ENCODE results near the gene SUSD2. TPM values are rescaled to one million over a fixed set of nuclear protein-coding genes. Genes with fewer than 3 reads are reported as not detected.

SUSD2 gene
- polyA plus RNA-seq, 1 donor (not counting 4 experiments of a cell fraction or from before 2014, with no cell fraction given): 0.01 TPM

DNA sequence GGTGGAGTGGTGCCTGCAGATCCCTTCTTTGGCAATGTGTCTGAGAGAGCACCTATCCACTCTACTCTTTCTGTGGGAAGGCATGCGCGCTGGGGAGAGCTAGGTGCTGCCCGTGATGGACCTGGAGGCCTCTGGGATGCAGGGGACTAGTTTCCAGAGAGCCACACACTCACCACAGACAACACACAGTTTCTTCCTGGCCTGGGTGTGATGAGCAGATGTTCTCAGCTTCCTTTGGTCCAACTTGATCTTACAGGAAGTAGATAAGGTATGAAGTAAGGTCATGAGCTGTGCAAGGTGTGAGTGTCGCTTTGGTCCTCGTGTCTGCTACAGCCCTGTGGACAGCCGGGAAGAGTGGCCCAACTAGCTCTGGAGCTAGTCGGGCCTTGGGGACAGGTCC lies 27.3 kb upstream of the SUSD2 start:
- no peak for FAIRE-seq
- dilution Hi-C loops (cut with MboI; ENCODE audit: extremely low pct_ligation_motif_present, low sequenced_read_pairs): no loop called here

DNA sequence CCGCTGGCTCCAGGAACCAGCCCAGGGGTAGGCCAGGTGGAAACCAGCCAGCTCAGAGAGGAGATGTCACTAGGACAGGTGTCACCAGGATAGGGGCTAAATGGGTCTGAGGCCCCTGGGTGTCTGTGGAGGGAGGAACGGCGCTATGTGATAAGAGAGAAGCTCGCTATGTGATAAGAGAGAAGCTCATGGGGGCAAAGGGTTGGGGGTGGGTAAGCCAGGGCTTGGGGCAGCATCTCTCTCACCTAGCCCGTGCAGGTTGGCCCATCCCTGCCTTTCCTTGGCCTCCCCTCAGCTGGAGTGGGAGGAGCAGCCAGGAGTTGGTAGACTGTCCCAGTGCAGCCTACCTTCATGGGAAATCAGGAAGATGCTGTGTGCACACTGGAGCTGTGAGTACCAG lies 26.5 kb upstream of the SUSD2 start:
- H3K4me1 ChIP-seq (ENCODE audit: control insufficient read depth, extremely low read depth, insufficient read depth, low read length): peaks cover 18% of the 10 kb centered on the region
- no peak overlapping the region for H2AFZ ChIP-seq (ENCODE audit: control insufficient read depth, low read length)
- no peak overlapping the region for H3K4me2 ChIP-seq (ENCODE audit: control insufficient read depth, extremely low read depth, insufficient read depth, low read depth, low read length)
- peaks cover 3% of the 10 kb centered on the region for H3K9me1 ChIP-seq (ENCODE audit: control insufficient read depth, extremely low read depth, insufficient read depth, low read length)
- dilution Hi-C loops (cut with MboI; ENCODE audit: extremely low pct_ligation_motif_present, low sequenced_read_pairs): no loop called here
- peaks cover 17% of the 10 kb centered on the region for H4K20me1 ChIP-seq (ENCODE audit: control insufficient read depth, extremely low read depth, insufficient read depth, low read length)
- peaks cover 7 to 9% of the 10 kb centered on the region in 2 experiments for H3K36me3 ChIP-seq (ENCODE audit: control insufficient read depth in 2 of 2, extremely low read depth in 1 of 2, insufficient read depth in 2 of 2, low read length in 2 of 2)
- no peak overlapping the region for H3K27ac ChIP-seq (ENCODE audit: control insufficient read depth, insufficient read depth, low read length)
- no peaks in the 10 kb centered on the region for H3K27me3 ChIP-seq (ENCODE audit: control insufficient read depth, extremely low read depth, insufficient read depth, low read length)
- no peak for TF ChIP-seq EZH2 (IDR thresholded peaks at IDR 0.05; ENCODE audit: low read length)
- TF ChIP-seq, protein P1, sequence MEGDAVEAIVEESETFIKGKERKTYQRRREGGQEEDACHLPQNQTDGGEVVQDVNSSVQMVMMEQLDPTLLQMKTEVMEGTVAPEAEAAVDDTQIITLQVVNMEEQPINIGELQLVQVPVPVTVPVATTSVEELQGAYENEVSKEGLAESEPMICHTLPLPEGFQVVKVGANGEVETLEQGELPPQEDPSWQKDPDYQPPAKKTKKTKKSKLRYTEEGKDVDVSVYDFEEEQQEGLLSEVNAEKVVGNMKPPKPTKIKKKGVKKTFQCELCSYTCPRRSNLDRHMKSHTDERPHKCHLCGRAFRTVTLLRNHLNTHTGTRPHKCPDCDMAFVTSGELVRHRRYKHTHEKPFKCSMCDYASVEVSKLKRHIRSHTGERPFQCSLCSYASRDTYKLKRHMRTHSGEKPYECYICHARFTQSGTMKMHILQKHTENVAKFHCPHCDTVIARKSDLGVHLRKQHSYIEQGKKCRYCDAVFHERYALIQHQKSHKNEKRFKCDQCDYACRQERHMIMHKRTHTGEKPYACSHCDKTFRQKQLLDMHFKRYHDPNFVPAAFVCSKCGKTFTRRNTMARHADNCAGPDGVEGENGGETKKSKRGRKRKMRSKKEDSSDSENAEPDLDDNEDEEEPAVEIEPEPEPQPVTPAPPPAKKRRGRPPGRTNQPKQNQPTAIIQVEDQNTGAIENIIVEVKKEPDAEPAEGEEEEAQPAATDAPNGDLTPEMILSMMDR (optimal IDR thresholded peaks at IDR 0.05 in 1 of 3, IDR thresholded peaks at IDR 0.05 in 1 of 3, conservative IDR thresholded peaks at IDR 0.05 in 1 of 3; ENCODE audit: extremely low read depth in 1 of 3, insufficient read depth in 2 of 3, low read length in 3 of 3): no peak
- DNase-seq (ENCODE audit: low read depth, low spot score) (no peak), FAIRE-seq (no peak)
- H3K9ac ChIP-seq (ENCODE audit: control insufficient read depth, extremely low read depth, insufficient read depth, low read length): no peak overlapping the region
- H3K79me2 ChIP-seq (ENCODE audit: control insufficient read depth, insufficient read depth, low read length): no peaks in the 10 kb centered on the region
- no peaks in the 10 kb centered on the region for H3K9me3 ChIP-seq (ENCODE audit: control insufficient read depth, low read depth, low read length)
- H3K4me3 ChIP-seq (ENCODE audit: control insufficient read depth in 2 of 3, extremely low read depth in 1 of 3, insufficient read depth in 2 of 3, low read depth in 1 of 3, low read length in 3 of 3): no peak overlapping the region

More for the DNA sequence above, 27.3 kb upstream of the SUSD2 start:
- H3K36me3 ChIP-seq (ENCODE audit: control insufficient read depth in 2 of 2, extremely low read depth in 1 of 2, insufficient read depth in 2 of 2, low read length in 2 of 2): peaks cover 7 to 9% of the 10 kb centered on the region in 2 experiments
- H3K9me1 ChIP-seq (ENCODE audit: control insufficient read depth, extremely low read depth, insufficient read depth, low read length): peaks cover 3% of the 10 kb centered on the region
- no peaks in the 10 kb centered on the region for H3K9me3 ChIP-seq (ENCODE audit: control insufficient read depth, low read depth, low read length)
- no peaks in the 10 kb centered on the region for H3K79me2 ChIP-seq (ENCODE audit: control insufficient read depth, insufficient read depth, low read length)
- H3K9ac ChIP-seq (ENCODE audit: control insufficient read depth, extremely low read depth, insufficient read depth, low read length): no peak overlapping the region
- no peak overlapping the region for H3K4me2 ChIP-seq (ENCODE audit: control insufficient read depth, extremely low read depth, insufficient read depth, low read depth, low read length)
- TF ChIP-seq, protein P1 (optimal IDR thresholded peaks at IDR 0.05 in 1 of 3, IDR thresholded peaks at IDR 0.05 in 1 of 3, conservative IDR thresholded peaks at IDR 0.05 in 1 of 3; ENCODE audit: extremely low read depth in 1 of 3, insufficient read depth in 2 of 3, low read length in 3 of 3): no peak
- TF ChIP-seq EZH2 (IDR thresholded peaks at IDR 0.05; ENCODE audit: low read length): no peak
- no peak for DNase-seq (ENCODE audit: low read depth, low spot score)
- peaks cover 16% of the 10 kb centered on the region for H4K20me1 ChIP-seq (ENCODE audit: control insufficient read depth, extremely low read depth, insufficient read depth, low read length)
- H3K27me3 ChIP-seq (ENCODE audit: control insufficient read depth, extremely low read depth, insufficient read depth, low read length): no peaks in the 10 kb centered on the region
- H3K27ac ChIP-seq (ENCODE audit: control insufficient read depth, insufficient read depth, low read length): no peak overlapping the region
- peaks cover 18% of the 10 kb centered on the region for H3K4me1 ChIP-seq (ENCODE audit: control insufficient read depth, extremely low read depth, insufficient read depth, low read length)
- no peak overlapping the region for H2AFZ ChIP-seq (ENCODE audit: control insufficient read depth, low read length)
- H3K4me3 ChIP-seq (ENCODE audit: control insufficient read depth in 2 of 3, extremely low read depth in 1 of 3, insufficient read depth in 2 of 3, low read depth in 1 of 3, low read length in 3 of 3): no peak overlapping the region

All from keratinocyte (primary cell).